Stimulated activated CD4-positive, alpha-beta T cell treated with anti-CD3 and anti-CD28 coated beads, Interleukin-1b, Interleukin-23, amount 100 ng/mL, for 4 hours (primary cell): ENCODE measurements around the gene HK1.
"Not testable (repeated sequence)": the region's sequence is repeated elsewhere in the genome, so short reads cannot be mapped to it uniquely, and the experiment has no call there.

Source experiments
- DNase-seq, 2 donors: peaks; one replicate each; pipeline ENCODE4 v3.0.0-alpha.2; 2020; ENCODE audit warnings: low read depth in 2 of 2

Gene HK1

GRCh38 chr10:69278446-69278963, at the start of gene HK1:
HK1 (plus strand) TSS chr10:69278496.
- DNase-seq = no peak

DNA sequence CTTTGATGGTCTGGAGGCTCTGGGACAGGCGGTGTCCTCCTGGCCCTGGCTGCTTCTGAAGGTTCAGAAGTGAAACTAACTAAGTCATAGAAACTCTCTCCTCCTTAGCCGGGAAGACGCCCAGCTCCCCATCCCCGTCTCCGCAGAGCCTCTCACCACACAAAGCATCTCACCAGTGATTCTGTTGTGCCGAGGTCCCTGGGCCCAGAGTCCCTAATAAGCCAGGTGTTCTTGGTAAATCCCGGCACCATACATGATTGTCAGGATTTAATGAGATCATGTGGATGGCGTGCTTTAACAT, 48.7 kb upstream of the HK1 start:
- no peak for DNase-seq

GRCh38 chr10:69230128-69230527, 48.2 kb upstream of the HK1 start:
- no peak for DNase-seq

GRCh38 chr10:69232252-69232651, 46.0 kb upstream of the HK1 start:
- no peak for DNase-seq

GRCh38 chr10:69232736-69233480, 45.4 kb upstream of the HK1 start:
- DNase-seq = no peak

DNA sequence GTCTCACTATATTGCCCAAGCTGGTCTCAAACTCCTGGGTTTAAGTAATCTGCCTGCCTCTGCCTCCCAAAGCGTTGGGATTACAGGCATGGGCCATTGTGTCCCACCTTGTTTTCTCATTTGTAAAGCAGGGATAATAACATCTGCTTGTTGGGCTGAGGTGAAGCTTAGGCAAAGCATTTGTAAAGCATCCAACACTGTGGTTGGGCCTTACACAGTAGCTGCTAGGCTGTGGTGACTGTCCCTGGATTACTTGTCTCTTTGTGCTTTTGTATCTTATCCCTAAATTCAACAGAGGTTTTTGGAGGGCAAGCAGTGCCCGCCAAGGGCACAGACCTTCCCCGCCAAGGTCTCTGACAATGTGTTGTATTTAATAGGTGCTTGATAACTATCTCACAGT, 43.8 kb upstream of the HK1 start:
- DNase-seq = no peak

GRCh38 chr10:69237528-69238159, 40.7 kb upstream of the HK1 start:
- peak; percentile 84 to 90 for DNase-seq

DNA sequence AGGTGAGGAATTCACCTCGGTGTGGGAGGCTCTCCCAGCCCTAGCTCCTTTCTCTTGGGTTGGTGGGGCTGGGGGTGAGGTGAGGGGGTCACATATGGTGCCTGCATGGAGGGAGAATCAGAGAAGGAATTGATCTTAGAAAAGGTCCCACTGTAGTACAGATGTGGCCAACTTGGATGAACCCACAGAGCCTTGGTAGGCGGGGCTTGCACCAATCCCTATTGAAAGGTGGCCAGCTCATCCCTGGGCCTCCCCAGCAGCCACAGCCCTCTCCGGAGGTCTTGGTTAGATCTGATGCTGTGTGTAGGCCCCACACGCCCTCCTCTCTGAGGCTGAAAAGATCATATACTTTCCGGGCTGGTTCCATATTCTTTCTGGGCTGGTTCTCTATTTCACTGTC, 39.2 kb upstream of the HK1 start:
- no peak for DNase-seq

- DNase-seq = no peak
Observed at GRCh38 chr10:69239816-69240434, 38.4 kb upstream of the HK1 start.

DNA sequence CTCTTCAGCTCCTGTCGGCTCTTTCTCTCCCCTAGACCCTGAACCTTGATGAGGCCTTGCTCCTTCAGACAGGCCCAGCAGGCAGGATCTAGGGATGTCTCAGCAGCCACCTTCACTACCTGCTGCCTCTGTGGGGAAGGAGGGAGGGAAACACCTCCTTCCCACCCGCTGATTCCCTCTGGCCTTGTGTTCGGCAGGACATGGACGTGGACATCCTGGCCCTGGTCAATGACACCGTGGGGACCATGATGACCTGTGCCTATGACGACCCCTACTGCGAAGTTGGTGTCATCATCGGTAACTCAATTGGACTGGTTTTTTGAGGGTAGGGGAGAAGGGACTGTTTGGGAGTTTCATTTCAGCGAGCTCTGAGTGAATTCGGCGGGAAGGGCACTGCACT, 37.8 kb upstream of the HK1 start:
- no peak for DNase-seq

- no peak for DNase-seq
Observed at GRCh38 chr10:69241575-69241974, 36.7 kb upstream of the HK1 start.

DNA sequence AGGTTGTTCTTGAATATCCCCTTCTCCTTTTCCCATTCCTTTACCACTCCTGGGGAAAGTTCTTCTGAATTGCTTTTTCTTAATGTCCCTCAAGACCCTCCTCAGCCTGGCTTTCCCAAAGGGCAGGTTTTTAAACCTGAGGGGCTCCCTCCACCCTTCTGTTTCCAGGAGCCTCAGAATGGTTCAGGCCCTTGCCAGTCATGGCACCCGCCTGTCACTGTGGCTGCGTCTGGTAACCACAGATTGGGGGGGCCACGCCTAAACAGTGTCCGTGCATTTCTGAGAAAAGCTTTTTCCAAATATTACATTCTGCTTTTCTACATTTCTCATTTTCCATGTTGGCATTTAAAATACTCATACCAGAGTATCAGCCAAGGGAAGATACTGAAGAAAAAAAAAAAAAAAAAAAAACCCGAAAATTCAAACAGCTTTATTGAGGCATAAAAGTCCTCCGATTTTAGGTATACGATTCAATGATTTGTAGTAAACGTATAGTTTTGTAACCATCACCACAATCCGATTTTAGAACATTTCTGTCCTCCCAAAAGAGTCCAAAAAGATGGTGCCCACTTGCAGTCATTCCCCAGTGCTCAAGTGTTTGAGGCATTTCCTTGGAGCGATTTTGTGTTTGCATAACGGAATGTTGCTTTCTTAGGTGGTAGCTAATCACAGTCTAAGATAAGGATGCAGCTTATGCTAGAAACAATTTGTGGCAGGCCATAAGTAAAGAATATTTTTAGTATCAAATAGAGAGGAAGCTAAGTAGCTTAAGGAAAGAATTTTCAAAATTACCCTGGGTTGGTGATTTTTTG, 36.0 kb upstream of the HK1 start:
- no peak for DNase-seq

DNA sequence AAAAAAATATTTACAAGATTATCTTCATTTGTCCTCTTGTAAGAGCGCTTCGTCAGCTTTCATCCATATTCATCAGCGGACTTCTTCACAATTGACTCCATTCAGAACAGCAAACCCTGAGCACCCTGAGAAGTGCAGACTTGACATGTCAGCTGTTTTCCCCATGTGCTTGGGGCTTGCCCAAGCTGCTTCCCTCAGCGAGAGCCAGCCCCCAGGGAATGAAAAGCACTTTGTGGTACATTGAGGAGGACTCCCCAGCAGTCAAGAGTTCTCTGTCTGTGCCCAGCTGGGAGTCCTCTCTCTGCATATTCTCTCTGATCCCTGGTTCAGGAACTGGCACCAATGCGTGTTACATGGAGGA, 35.5 kb upstream of the HK1 start:
- no peak for DNase-seq

DNA sequence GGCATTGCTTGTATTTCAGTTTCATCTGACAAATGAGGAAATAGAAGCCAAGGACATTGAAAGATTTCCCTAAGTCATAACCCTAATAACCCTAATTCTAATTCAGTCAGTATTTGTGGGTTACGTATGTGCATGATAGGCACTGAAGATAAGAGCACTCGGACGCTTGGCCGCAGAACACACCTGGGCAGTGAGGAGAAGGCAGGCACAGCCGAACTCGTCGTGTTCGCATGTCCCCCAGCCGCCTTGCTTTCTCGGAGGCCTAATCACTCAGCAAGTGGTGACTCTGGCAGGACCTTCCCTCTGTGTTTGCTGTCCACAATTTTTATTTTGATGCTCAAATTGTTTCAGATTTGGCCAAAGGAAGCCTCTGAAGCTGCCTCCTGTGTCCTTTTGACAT, 34.5 kb upstream of the HK1 start:
- no peak for DNase-seq

- no peak for DNase-seq
Observed at GRCh38 chr10:69246036-69246435, 32.3 kb upstream of the HK1 start.

DNA sequence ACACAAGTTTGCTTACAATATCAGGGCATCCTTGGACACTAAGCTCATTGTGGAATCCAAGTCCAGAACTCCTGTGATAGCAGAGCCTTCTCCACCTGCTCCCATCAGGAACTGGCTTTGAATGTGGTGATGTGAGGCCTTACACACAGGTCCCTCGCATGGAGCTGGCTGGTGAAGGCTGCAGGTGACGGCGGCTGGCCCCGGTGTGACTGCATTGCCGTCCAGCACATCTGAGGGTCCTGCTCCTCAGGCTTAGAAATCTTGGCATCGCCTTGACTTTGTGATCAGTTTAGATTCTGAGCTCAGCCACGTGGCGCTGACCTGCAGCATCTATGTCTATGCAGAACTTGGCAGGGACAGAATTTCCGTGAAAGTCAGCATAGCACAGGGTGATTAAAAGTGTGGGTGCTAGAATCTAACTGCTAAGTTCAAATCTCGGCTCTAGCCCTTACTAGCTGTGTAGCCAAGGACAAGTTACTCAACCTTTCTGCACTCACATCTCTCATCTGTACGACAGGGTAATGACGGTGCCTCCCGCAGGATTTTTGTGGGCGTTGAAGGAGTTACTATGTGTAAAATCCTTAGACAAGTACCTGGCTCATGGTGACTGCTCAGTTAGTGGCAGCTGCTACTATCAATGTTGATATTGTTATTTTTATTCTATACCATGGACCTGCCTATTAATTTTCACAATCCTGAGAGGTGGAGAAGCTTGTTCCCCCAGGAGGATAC, 31.5 kb upstream of the HK1 start:
- DNase-seq = no peak

- DNase-seq = no peak
Observed at GRCh38 chr10:69247313-69247710, 31.0 kb upstream of the HK1 start.

- no peak for DNase-seq
Observed at GRCh38 chr10:69248117-69248730, 30.1 kb upstream of the HK1 start.

GRCh38 chr10:69250041-69250440, 28.3 kb upstream of the HK1 start:
- no peak for DNase-seq

DNA sequence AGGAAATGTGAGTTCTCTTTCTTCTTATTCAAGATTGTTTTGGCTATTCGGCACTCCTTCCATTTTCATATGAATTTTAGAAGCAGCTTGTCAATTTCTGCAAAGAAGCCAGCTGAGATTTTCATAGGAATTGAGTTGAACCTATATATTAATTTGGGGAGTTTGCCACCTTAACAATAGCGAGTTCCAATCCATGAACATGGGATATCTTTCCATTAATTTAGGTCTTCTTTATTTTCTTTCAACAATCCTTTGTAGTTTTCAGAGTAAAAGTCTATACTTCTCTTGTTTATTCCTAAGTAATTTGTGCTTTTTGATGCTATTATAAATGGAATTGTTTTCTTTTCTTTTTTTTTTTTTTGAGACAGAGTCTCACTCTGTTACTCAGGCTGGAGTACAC, 26.9 kb upstream of the HK1 start:
- DNase-seq = not testable (repeated sequence)

DNA sequence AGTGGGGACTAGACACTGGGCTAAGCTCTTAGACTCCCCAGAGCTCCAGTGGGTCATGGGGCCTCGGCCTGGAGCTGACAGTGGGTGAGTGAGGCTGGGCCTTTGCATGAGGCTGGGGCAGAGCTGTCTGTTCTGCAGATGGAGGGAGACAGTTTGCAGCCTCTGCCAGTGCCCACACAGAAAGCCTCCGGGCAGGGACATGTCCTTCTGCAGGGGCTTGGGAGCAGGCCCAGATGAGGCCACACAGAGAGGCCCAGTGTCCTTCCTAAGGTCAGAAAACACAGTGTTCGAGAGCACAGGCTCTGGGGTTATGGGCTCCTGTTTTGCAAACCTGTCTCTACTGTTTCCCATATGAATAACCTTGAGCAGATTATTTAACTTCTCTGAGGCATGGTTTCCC, 25.1 kb upstream of the HK1 start:
- DNase-seq = no peak
